OCI-LY7 (cell line): ENCODE measurements around the gene C2orf66. TPM values are rescaled to one million over a fixed set of nuclear protein-coding genes. Genes with fewer than 3 reads are reported as not detected.

Source experiments
- BruUV-seq: library from RNA; stranded (reverse); fragments of 400-500 nt; replicated peaks from 2 replicates; lab custom pipeline; 2021; lab: Mats Ljungman, UMichigan
- CTCF ChIA-PET: fragments of 300-600 bp; sonication (Branson Sonifier 250); formaldehyde crosslinking; loops from one replicate; lab custom pipeline; 2022; ENCODE audit warnings: antibody characterized with exemption; ENCODE audit not compliant: unreplicated experiment; lab: Charles Lee
- POLR2A ChIA-PET: fragments of 300-600 bp; sonication (Branson Sonifier 250); formaldehyde crosslinking; loops from one replicate; lab custom pipeline; 2022; ENCODE audit warnings: antibody characterized with exemption; lab: Charles Lee
- DNase-seq: peaks from one replicate; pipeline ENCODE4 v3.0.0-alpha.2; 2015; ENCODE audit warnings: low spot score
- H2AFZ ChIP-seq: fragments of 200-600 bp; sonication (generic), shearing (Covaris generic); 2 replicates; pipeline ENCODE4 v1.6.1; 2014; ENCODE audit warnings: mild to moderate bottlenecking, antibody characterized with exemption, low read length, moderate library complexity
- H3K27ac ChIP-seq: fragments of 200-600 bp; sonication (generic); 2 replicates; pipeline ENCODE4 v1.5.1; 2014; ENCODE audit warnings: mixed run types, low read depth, mild to moderate bottlenecking, moderate library complexity, low read length, inconsistent platforms; ENCODE audit not compliant: poor library complexity, severe bottlenecking
- H3K36me3 ChIP-seq: fragments of 200-600 bp; sonication (generic); 2 replicates; pipeline ENCODE4 v1.6.1; 2014; ENCODE audit warnings: mild to moderate bottlenecking, antibody characterized with exemption, low read length, moderate library complexity, mixed read lengths; ENCODE audit not compliant: insufficient read depth
- H3K4me1 ChIP-seq: fragments of 200-600 bp; sonication (generic); 2 replicates; pipeline ENCODE4 v1.5.1; 2014; ENCODE audit warnings: mild to moderate bottlenecking, low read length; ENCODE audit not compliant: insufficient read depth, poor library complexity, severe bottlenecking
- H3K4me2 ChIP-seq: fragments of 200-600 bp; sonication (generic); 2 replicates; pipeline ENCODE4 v1.6.1; 2014; ENCODE audit warnings: mild to moderate bottlenecking, low read length
- H3K4me3 ChIP-seq: fragments of 200-600 bp; sonication (generic); 2 replicates; pipeline ENCODE4 v1.5.1; 2014; ENCODE audit warnings: mild to moderate bottlenecking, low read depth, low read length; ENCODE audit not compliant: poor library complexity, severe bottlenecking
- H3K79me2 ChIP-seq: fragments of 200-600 bp; sonication (generic); 2 replicates; pipeline ENCODE4 v1.6.1; 2016; ENCODE audit warnings: low read depth, mild to moderate bottlenecking, low read length, moderate library complexity, mixed read lengths; ENCODE audit not compliant: insufficient read depth
- H3K9me2 ChIP-seq: fragments of 200-600 bp; sonication (generic); 2 replicates; pipeline ENCODE4 v1.6.1; 2016; ENCODE audit warnings: mild to moderate bottlenecking, low read length, mixed read lengths; ENCODE audit not compliant: insufficient read depth
- H3K9me3 ChIP-seq: fragments of 200-600 bp; sonication (generic); 2 replicates; pipeline ENCODE4 v1.6.1; 2014; ENCODE audit warnings: mild to moderate bottlenecking, mixed run types, low read length, mixed read lengths
- H4K20me1 ChIP-seq: fragments of 200-600 bp; sonication (generic); 2 replicates; pipeline ENCODE4 v1.6.1; 2014; ENCODE audit warnings: mild to moderate bottlenecking, antibody characterized with exemption, low read length, moderate library complexity, mixed read lengths; ENCODE audit not compliant: insufficient read depth
- CTCF ChIP-seq: fragments of 200-600 bp; sonication (generic); conservative IDR thresholded peaks from 2 replicates; pipeline ENCODE4 v1.5.1; 2014; ENCODE audit warnings: mild to moderate bottlenecking, antibody characterized with exemption, low read length, moderate library complexity, mixed read lengths
- EZH2phosphoT487 ChIP-seq: fragments of 200-600 bp; sonication (generic); IDR thresholded peaks from 2 replicates; pipeline ENCODE4 v1.6.1; 2018; ENCODE audit warnings: low read depth, borderline replicate concordance, mild to moderate bottlenecking, mixed run types, antibody characterized with exemption, low read length, moderate library complexity, mixed read lengths
- intact Hi-C: fragments of 100-400 bp; cut with micrococcal nuclease; formaldehyde crosslinking; loops from one replicate; pipeline ENCODE4 v1.10.0; 2022; ENCODE audit not compliant: unreplicated experiment
- total RNA-seq, 2 experiments: library from RNA; depleted of rRNA in 1 of 2; stranded (reverse); fragments of >200 nt in 1 of 2; shearing (Covaris generic) in 1 of 2; gene quantifications; 2 replicates each; pipeline ENCODE4 v1.2.3, GENCODE V29; 2014 to 2022

C2orf66 gene
- total RNA-seq, 2 experiments from 2014 or later = not detected

GRCh38 chr2:196846295-196846694, 37.1 kb upstream of the C2orf66 start:
- ChIA-PET POLR2A (no interaction called here), CTCF (no interaction called here)
- no peak for TF ChIP-seq EZH2phosphoT487
- TF ChIP-seq CTCF = no peak
- intact Hi-C loops = no loop called here
- no peaks in the 10 kb centered on the region for H3K79me2 ChIP-seq
- no peaks in the 10 kb centered on the region for H3K4me1 ChIP-seq
- H3K4me3 ChIP-seq = no peak overlapping the region
- no TSS peak for BruUV-seq
- H4K20me1 ChIP-seq = no peaks in the 10 kb centered on the region
- no peaks in the 10 kb centered on the region for H3K9me3 ChIP-seq
- no peak for DNase-seq
- no peak overlapping the region for H2AFZ ChIP-seq
- no peaks in the 10 kb centered on the region for H3K9me2 ChIP-seq
- no peak overlapping the region for H3K27ac ChIP-seq
- H3K36me3 ChIP-seq = no peaks in the 10 kb centered on the region
- H3K4me2 ChIP-seq = no peak overlapping the region

- H3K4me2 ChIP-seq = no peak overlapping the region
- TF ChIP-seq CTCF (no peak), EZH2phosphoT487 (no peak)
- no peak overlapping the region for H2AFZ ChIP-seq
- BruUV-seq = no TSS peak
- no peak overlapping the region for H3K4me3 ChIP-seq
- H3K79me2 ChIP-seq = no peaks in the 10 kb centered on the region
- POLR2A ChIA-PET = interaction anchor here (0.6 to 0.7 kb wide), 3 partner anchors 23 to 521 kb away, joined by 3 read pairs; partner anchors contain the start of gene GTF3C3
- DNase-seq = no peak
- CTCF ChIA-PET = no interaction called here
- no peaks in the 10 kb centered on the region for H3K4me1 ChIP-seq
- H3K36me3 ChIP-seq = no peaks in the 10 kb centered on the region
- intact Hi-C loops = no loop called here
- no peaks in the 10 kb centered on the region for H3K9me3 ChIP-seq
- no peaks in the 10 kb centered on the region for H4K20me1 ChIP-seq
- no peaks in the 10 kb centered on the region for H3K9me2 ChIP-seq
- H3K27ac ChIP-seq = no peak overlapping the region
Observed at GRCh38 chr2:196845371-196845770, 36.2 kb upstream of the C2orf66 start.

- BruUV-seq = no TSS peak
- Histone ChIP-seq H3K4me1 (no peaks in the 10 kb centered on the region), H3K79me2 (no peaks in the 10 kb centered on the region), H3K36me3 (no peaks in the 10 kb centered on the region), H3K9me2 (no peaks in the 10 kb centered on the region), H3K4me2 (no peak overlapping the region), H4K20me1 (no peaks in the 10 kb centered on the region), H3K27ac (no peak overlapping the region), H2AFZ (no peak overlapping the region), H3K4me3 (no peak overlapping the region), H3K9me3 (no peaks in the 10 kb centered on the region)
- no peak for TF ChIP-seq CTCF
- no peak for TF ChIP-seq EZH2phosphoT487
- DNase-seq = no peak
- ChIA-PET CTCF (no interaction called here), POLR2A (interaction anchor here (0.6 kb wide), 1 partner anchor 542 kb away, joined by 3 read pairs; no protein-coding TSS in a partner anchor)
- intact Hi-C loops = no loop called here
Observed at GRCh38 chr2:196840171-196840570, 31.0 kb upstream of the C2orf66 start.
